Sigmoid colon (tissue), 7 donors: Measurements from ENCODE around the gene NDRG2. TPM values are rescaled to one million over a fixed set of nuclear protein-coding genes. Genes with fewer than 3 reads are reported as not detected.
A peak's percentile ranks its signal among the peaks of the same experiment; 100 is the strongest.

ENCODE experiments used
- DNase-seq: peaks from one replicate; pipeline ENCODE4 v3.0.0-alpha.2; 2019
- H3K27ac ChIP-seq, 4 donors: fragments of 200-600 bp; sonication (generic); one replicate each; pipeline ENCODE4 v1.5.1; 2016 to 2019; ENCODE audit warnings: mild to moderate bottlenecking in 1 of 4
- H3K27me3 ChIP-seq, 3 donors: fragments of 200-600 bp; sonication (generic); one replicate each; pipeline ENCODE4 v1.5.1; 2019; ENCODE audit warnings: mild to moderate bottlenecking in 1 of 3
- H3K36me3 ChIP-seq, 4 donors: fragments of 200-600 bp; sonication (generic); one replicate each; pipeline ENCODE4 v1.5.1; 2016 to 2019
- H3K4me1 ChIP-seq, 4 donors: fragments of 200-600 bp; sonication (generic); one replicate each; pipeline ENCODE4 v1.5.1; 2017 to 2019
- H3K4me3 ChIP-seq, 4 donors: fragments of 200-600 bp; sonication (generic); one replicate each; pipeline ENCODE4 v1.5.1; 2017 to 2019; ENCODE audit warnings: mild to moderate bottlenecking in 2 of 4, moderate library complexity in 1 of 4
- H3K9me3 ChIP-seq, 4 donors: fragments of 200-600 bp in 3 of 4; sonication (generic) in 3 of 4; one replicate each; pipeline versions ENCODE4 v1.5.1 to v1.6.1; 2013 to 2019
- CTCF ChIP-seq, 4 experiments: fragments of 450-650 bp in 3 of 4; fragments of 200-600 bp in 1 of 4; IDR thresholded peaks; one replicate each; pipeline ENCODE4 v1.5.1; 2016 to 2019; ENCODE audit warnings: antibody characterized with exemption in 4 of 4, mild to moderate bottlenecking in 3 of 4, moderate library complexity in 2 of 4
- EP300 ChIP-seq, 4 donors: sonication (generic); formaldehyde crosslinking; IDR thresholded peaks; one replicate each; pipeline ENCODE4 v1.6.1; 2017; ENCODE audit warnings: antibody characterized with exemption in 4 of 4
- POLR2A ChIP-seq, 2 donors: fragments of 450-650 bp; IDR thresholded peaks; one replicate each; pipeline ENCODE4 v1.6.1; 2016; ENCODE audit warnings: antibody characterized with exemption in 2 of 2, mild to moderate bottlenecking in 2 of 2, moderate library complexity in 2 of 2
- POLR2AphosphoS5 ChIP-seq, 4 donors: sonication (generic); formaldehyde crosslinking; IDR thresholded peaks; one replicate each; pipeline ENCODE4 v1.6.1; 2017; ENCODE audit warnings: antibody characterized with exemption in 4 of 4
- WGBS, 2 donors: extraction: QIAGEN DNeasy Blood & Tissue Kit; methylation state at CpG; one replicate each; pipeline ENCODE4 v1.1.7; 2013; 5-methylcytosine and 5-hydroxymethylcytosine counted together
- intact Hi-C: fragments of 100-400 bp; cut with DNase I; formaldehyde crosslinking; loops from one replicate; pipeline ENCODE4 v1.15.1; 2023
- polyA plus RNA-seq, 3 donors: library from polyadenylated mRNA; stranded (reverse); fragments of 200-250 nt; gene quantifications; one replicate each; pipeline ENCODE4 v1.2.3, GENCODE V29; 2013
- total RNA-seq, 4 donors: library from RNA; depleted of rRNA; stranded (reverse); fragments of >200 nt; gene quantifications; one replicate each; pipeline ENCODE4 v1.1.0, GENCODE V29; 2016
- donor health status: healthy with polysubstance abuse.
- donor health status: Bipolar disorder and iron deficiency.
- donor health status: healthy.

The NDRG2 gene
- total and polyA plus RNA-seq, 7 donors, result 114 to 276 (median 199) TPM

DNA sequence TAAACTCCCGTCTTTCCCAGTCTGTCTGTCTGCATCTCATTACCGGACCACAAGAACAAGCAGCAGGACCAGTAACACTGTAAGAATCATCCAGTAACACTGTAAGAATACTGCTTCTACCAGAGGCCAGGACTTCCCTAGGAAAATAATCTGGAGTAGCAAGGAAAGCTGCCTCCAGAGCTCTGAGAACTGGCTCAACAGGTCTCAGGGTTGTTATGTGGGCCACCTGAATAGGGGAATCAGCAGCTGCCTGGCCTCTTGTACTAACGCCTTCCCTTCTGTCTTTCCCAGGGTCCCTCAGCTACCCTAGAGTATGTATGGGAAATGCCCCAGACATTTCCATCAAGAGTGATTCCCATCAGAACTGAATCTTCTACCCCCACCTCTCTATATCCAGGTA, 26.7 kb downstream of the NDRG2 start:
- WGBS, 2 donors, result 15 to 64% methylated on average over 3 of the region's 3 CpGs
- no peaks in the 10 kb centered on the region for H3K9me3 ChIP-seq
- peaks cover 0 to 12% (median 9%) of the 10 kb centered on the region in 4 donors for H3K4me1 ChIP-seq
- intact Hi-C loops, result loop anchor here (10.0 kb wide), 1 partner anchor 457 kb away; the partner anchor contains the start of gene CHD8
- no peak for TF ChIP-seq CTCF (IDR thresholded peaks at IDR 0.05)
- TF ChIP-seq EP300 (IDR thresholded peaks at IDR 0.05), result no peak
- no peak for TF ChIP-seq POLR2AphosphoS5 (IDR thresholded peaks at IDR 0.05)
- no peak for TF ChIP-seq POLR2A (IDR thresholded peaks at IDR 0.05)
- H3K27me3 ChIP-seq, result no peaks in the 10 kb centered on the region
- no peak overlapping the region for H3K4me3 ChIP-seq
- no peak for DNase-seq
- peak overlapping the region in 1 of 4 donors; percentile 51 for H3K27ac ChIP-seq
- H3K36me3 ChIP-seq, result peaks cover 35 to 46% (median 41%) of the 10 kb centered on the region in 4 donors

- no peaks in the 10 kb centered on the region for H3K9me3 ChIP-seq
- no peak overlapping the region for H3K4me3 ChIP-seq
- peaks cover 0 to 12% (median 9%) of the 10 kb centered on the region in 4 donors for H3K4me1 ChIP-seq
- WGBS, 2 donors, result 15 to 55% methylated on average over 6 of the region's 6 CpGs
- intact Hi-C loops, result loop anchor here (10.0 kb wide), 1 partner anchor 457 kb away; the partner anchor contains the start of gene CHD8
- no peak for TF ChIP-seq POLR2A (IDR thresholded peaks at IDR 0.05)
- no peak for TF ChIP-seq POLR2AphosphoS5 (IDR thresholded peaks at IDR 0.05)
- TF ChIP-seq EP300 (IDR thresholded peaks at IDR 0.05), result no peak
- TF ChIP-seq CTCF (IDR thresholded peaks at IDR 0.05), result no peak
- H3K27me3 ChIP-seq, result no peaks in the 10 kb centered on the region
- DNase-seq, result no peak
- peaks cover 40 to 52% (median 45%) of the 10 kb centered on the region in 4 donors for H3K36me3 ChIP-seq
- no peak overlapping the region for H3K27ac ChIP-seq
These were observed 27.3 kb downstream of the NDRG2 start for GRCh38 chr14:20997564-20997963.

DNA sequence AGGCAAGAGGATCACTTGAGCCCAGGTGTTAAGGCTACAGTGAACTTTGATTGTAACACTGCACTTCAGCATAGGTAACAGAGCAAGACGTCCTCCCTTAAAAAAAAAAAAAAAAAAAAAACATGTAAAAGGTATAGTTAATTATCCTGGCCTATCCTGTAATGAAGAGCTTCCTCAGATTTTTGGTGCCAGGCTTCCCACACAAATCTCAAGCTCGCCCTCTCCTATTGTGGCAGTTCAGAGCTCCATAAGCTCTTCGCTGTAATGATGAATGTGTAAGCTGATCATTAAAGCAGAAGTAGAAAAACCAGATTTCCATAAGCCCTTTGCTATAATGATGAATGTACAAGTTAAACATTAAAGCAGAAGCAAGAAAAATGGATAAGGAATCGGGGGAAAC, 27.7 kb downstream of the NDRG2 start:
- intact Hi-C loops, result loop anchor here (10.0 kb wide), 1 partner anchor 458 kb away; the partner anchor contains the start of gene CHD8
- Histone ChIP-seq H3K4me3 (no peak overlapping the region), H3K27ac (no peak overlapping the region), H3K9me3 (no peaks in the 10 kb centered on the region), H3K36me3 (peaks cover 42 to 56% (median 49%) of the 10 kb centered on the region in 4 donors), H3K4me1 (peaks cover 0 to 14% (median 9%) of the 10 kb centered on the region in 4 donors), H3K27me3 (no peaks in the 10 kb centered on the region)
- 15 to 65% methylated on average over 4 of the region's 4 CpGs for WGBS, 2 donors
- DNase-seq, result no peak
- TF ChIP-seq POLR2AphosphoS5 (IDR thresholded peaks at IDR 0.05) (no peak), EP300 (IDR thresholded peaks at IDR 0.05) (no peak), POLR2A (IDR thresholded peaks at IDR 0.05) (no peak), CTCF (IDR thresholded peaks at IDR 0.05) (no peak)

GRCh38 chr14:20996521-20996920, 28.3 kb downstream of the NDRG2 start:
- Histone ChIP-seq H3K9me3 (no peaks in the 10 kb centered on the region), H3K27me3 (no peaks in the 10 kb centered on the region), H3K27ac (no peak overlapping the region), H3K36me3 (peaks cover 42 to 59% (median 54%) of the 10 kb centered on the region in 4 donors), H3K4me1 (peaks cover 0 to 20% (median 15%) of the 10 kb centered on the region in 4 donors), H3K4me3 (no peak overlapping the region)
- TF ChIP-seq CTCF (IDR thresholded peaks at IDR 0.05), result no peak
- no peak for TF ChIP-seq POLR2AphosphoS5 (IDR thresholded peaks at IDR 0.05)
- TF ChIP-seq POLR2A (IDR thresholded peaks at IDR 0.05), result no peak
- no peak for DNase-seq
- WGBS, 2 donors, result 19 to 72% methylated on average over 14 of the region's 14 CpGs
- intact Hi-C loops, result loop anchor here (10.0 kb wide), 1 partner anchor 458 kb away; the partner anchor contains the start of gene CHD8
